Vagina (tissue), 2 donors: ENCODE measurements around the gene SETD5. TPM values are rescaled to one million over a fixed set of nuclear protein-coding genes. Genes with fewer than 3 reads are reported as not detected.

Experiments used
- DNase-seq, 2 donors: peaks; one replicate each; pipeline ENCODE4 v3.0.0-alpha.2; 2017; ENCODE audit errors: extremely low spot score in 2 of 2
- H3K27ac ChIP-seq: fragments of 200-600 bp; sonication (generic); one replicate; pipeline ENCODE4 v1.5.1; 2019
- H3K27me3 ChIP-seq: fragments of 200-600 bp; sonication (generic); one replicate; pipeline ENCODE4 v1.5.1; 2019
- H3K36me3 ChIP-seq, 2 donors: fragments of 200-600 bp; sonication (generic); one replicate each; pipeline ENCODE4 v1.5.1; 2017 to 2019
- H3K4me1 ChIP-seq: fragments of 200-600 bp; sonication (generic); one replicate; pipeline ENCODE4 v1.5.1; 2019
- H3K4me3 ChIP-seq, 2 donors: fragments of 200-600 bp; sonication (generic); 1 replicate in 1 of 2; 2 replicates in 1 of 2; pipeline ENCODE4 v1.5.1; 2016 to 2019
- H3K9me3 ChIP-seq: fragments of 200-600 bp; sonication (generic); one replicate; pipeline ENCODE4 v1.5.1; 2019
- POLR2A ChIP-seq, 2 donors: fragments of 450-650 bp; IDR thresholded peaks; one replicate each; pipeline ENCODE4 v1.6.1; 2017; ENCODE audit warnings: antibody characterized with exemption in 2 of 2, mild to moderate bottlenecking in 2 of 2, moderate library complexity in 2 of 2
- POLR2AphosphoS5 ChIP-seq, 2 donors: sonication (generic); formaldehyde crosslinking; IDR thresholded peaks; one replicate each; pipeline ENCODE4 v1.9.0; 2017; ENCODE audit warnings: antibody characterized with exemption in 2 of 2, mild to moderate bottlenecking in 2 of 2, low read depth in 1 of 2; ENCODE audit not compliant: insufficient read depth in 1 of 2
- intact Hi-C: fragments of 100-400 bp; cut with DNase I; formaldehyde crosslinking; loops from one replicate; pipeline ENCODE4 v1.15.1; 2023
- total RNA-seq: library from RNA; depleted of rRNA; stranded (reverse); fragments of >200 nt; gene quantifications from one replicate; pipeline ENCODE4 v1.2.3, GENCODE V29; 2016
- TF ChIP-seq, protein P1 (sequence below), 3 experiments: fragments of 450-650 bp in 2 of 3; fragments of 200-600 bp in 1 of 3; sonication (generic) in 1 of 3; IDR thresholded peaks; one replicate each; pipeline ENCODE4 v1.5.1; 2017 to 2019; ENCODE audit warnings: antibody characterized with exemption in 3 of 3, mild to moderate bottlenecking in 2 of 3, moderate library complexity in 2 of 3

Gene SETD5
- total RNA-seq, 1 donor from 2014 or later, result 110 TPM

DNA sequence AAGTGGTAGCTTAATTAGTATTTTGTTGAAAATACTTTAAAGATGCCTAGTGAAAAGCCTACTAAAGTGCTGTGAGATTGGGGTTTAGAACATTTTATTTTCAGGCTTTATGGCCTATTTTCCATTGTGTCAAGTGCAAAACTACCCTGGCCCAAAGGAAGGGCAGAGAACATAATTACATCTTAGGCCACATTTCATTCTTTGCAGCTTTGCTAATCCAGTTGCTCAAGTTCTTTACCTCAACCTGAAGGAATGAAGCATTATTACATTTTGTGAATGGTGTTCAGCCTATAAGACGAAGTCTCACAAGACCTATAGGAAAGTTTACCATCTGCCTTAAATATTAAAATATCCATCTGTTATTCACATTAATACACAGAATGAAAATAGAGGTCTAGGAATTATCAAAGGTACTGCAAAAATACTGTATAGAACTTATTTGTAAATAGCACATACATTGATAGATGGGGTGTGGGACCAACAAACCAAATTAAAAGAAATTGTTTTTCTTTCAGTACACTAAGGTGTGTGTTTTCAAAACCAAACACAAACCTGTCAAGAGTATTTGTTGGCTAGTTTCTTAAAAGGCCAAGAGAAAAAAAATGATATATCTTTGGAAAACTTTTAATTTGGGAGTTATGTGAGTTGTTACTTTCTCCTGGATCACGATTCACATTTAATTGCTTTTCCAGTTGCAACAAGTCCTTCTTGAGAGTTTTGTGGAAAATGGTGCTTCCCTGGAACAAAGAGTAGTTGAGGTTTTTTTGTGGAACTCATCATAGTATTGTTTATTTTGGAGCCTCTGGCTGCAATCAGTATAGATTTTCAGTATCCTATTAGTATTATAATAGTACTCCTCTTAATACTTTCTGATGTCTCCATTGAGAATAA lies 12.0 kb upstream of the SETD5 start:
- Histone ChIP-seq H3K27me3 (no peaks in the 10 kb centered on the region), H3K4me3 (no peak overlapping the region), H3K9me3 (no peaks in the 10 kb centered on the region), H3K27ac (no peak overlapping the region), H3K36me3 (peaks cover 3 to 82% of the 10 kb centered on the region in 2 donors), H3K4me1 (no peaks in the 10 kb centered on the region)
- intact Hi-C loops, result no loop called here
- no peak for DNase-seq
- no peak for TF ChIP-seq POLR2AphosphoS5 (IDR thresholded peaks at IDR 0.05; ENCODE audit: insufficient read depth in 1 of 2, low read depth in 1 of 2)
- TF ChIP-seq, protein P1, sequence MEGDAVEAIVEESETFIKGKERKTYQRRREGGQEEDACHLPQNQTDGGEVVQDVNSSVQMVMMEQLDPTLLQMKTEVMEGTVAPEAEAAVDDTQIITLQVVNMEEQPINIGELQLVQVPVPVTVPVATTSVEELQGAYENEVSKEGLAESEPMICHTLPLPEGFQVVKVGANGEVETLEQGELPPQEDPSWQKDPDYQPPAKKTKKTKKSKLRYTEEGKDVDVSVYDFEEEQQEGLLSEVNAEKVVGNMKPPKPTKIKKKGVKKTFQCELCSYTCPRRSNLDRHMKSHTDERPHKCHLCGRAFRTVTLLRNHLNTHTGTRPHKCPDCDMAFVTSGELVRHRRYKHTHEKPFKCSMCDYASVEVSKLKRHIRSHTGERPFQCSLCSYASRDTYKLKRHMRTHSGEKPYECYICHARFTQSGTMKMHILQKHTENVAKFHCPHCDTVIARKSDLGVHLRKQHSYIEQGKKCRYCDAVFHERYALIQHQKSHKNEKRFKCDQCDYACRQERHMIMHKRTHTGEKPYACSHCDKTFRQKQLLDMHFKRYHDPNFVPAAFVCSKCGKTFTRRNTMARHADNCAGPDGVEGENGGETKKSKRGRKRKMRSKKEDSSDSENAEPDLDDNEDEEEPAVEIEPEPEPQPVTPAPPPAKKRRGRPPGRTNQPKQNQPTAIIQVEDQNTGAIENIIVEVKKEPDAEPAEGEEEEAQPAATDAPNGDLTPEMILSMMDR (IDR thresholded peaks at IDR 0.05), result no peak
- no peak for TF ChIP-seq POLR2A (IDR thresholded peaks at IDR 0.05)

DNA sequence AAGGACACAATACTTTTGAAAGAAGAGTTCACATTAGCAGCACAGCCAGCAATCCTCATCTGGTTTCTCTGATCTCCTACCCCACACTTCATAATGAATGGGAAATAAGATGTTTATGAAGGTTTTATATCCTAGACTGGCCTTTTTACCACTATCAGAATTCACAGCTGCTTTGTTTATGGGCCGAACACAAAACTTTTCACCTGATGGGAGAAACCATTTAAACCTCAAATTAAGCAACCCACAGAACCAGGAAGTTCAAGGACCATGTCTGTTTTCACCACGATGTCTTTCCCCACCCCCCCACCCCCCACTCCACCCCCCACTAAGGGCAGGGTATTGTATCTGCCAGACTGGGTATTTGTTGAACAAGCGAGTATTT lies 11.3 kb upstream of the SETD5 start:
- no peaks in the 10 kb centered on the region for H3K9me3 ChIP-seq
- H3K36me3 ChIP-seq, result peaks cover 3 to 82% of the 10 kb centered on the region in 2 donors
- intact Hi-C loops, result no loop called here
- no peak for TF ChIP-seq POLR2A (IDR thresholded peaks at IDR 0.05)
- H3K27ac ChIP-seq, result no peak overlapping the region
- no peak overlapping the region for H3K4me3 ChIP-seq
- H3K4me1 ChIP-seq, result no peaks in the 10 kb centered on the region
- DNase-seq, result no peak
- no peaks in the 10 kb centered on the region for H3K27me3 ChIP-seq

DNA sequence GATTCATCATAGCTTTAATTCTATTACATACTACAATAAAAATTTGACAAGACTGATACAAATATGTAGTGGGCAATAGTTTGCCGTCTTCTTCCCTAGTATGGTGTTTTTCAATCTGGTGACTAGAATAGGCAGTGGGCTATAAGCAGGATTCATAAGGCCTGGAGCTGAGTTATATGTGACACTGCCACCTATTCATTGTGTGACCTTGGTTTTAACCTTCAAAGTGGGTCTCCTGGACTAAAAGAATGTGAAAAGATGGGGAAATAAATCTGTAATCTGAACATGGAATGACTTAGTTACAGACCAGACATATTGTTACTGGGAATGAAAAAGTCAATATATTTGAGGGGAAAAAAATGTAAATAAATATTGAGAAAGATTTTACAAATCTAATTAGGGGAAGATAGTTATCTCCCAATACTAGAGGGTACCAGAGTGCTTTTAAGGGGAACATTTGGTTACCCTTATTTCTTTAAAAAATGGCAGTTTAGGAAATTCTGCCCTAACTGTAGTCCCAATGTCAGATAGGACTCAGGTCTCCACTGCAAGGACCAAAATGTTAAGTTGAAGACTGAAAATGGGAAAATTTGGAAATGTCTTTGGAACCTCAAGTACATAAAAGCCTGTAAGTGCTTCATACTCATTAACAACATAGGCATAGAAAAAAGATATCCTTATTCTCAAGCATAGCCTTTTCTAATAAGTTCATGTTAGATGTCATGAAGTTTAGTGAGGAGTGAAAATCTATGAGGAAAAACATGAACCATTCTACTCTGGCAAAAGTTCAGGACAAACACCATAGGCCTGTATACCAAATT lies 10.7 kb upstream of the SETD5 start:
- H3K4me1 ChIP-seq, result peaks cover 2% of the 10 kb centered on the region
- intact Hi-C loops, result no loop called here

DNA sequence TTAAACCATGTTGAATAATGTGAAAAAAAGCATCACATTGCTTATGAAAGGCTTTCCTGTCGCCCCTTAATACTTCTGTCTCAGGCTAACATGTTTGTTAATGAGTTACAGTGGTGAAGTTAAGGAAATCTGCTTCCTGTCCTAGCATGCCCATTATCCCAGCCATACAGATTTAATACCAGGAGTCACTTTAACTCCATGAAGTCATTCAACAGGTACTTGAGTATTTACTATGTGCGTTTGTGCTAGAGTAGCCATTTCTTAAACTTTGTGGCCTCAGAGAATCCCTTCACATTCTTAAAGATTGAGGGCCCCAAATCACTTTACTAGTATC lies 10.1 kb upstream of the SETD5 start:
- DNase-seq, result no peak
- H3K9me3 ChIP-seq, result no peaks in the 10 kb centered on the region
- TF ChIP-seq POLR2A (IDR thresholded peaks at IDR 0.05) (no peak), POLR2AphosphoS5 (IDR thresholded peaks at IDR 0.05; ENCODE audit: insufficient read depth in 1 of 2, low read depth in 1 of 2) (no peak)
- TF ChIP-seq, protein P1 (IDR thresholded peaks at IDR 0.05), result no peak
- H3K27ac ChIP-seq, result no peak overlapping the region
- intact Hi-C loops, result no loop called here
- H3K36me3 ChIP-seq, result peaks cover 3 to 79% of the 10 kb centered on the region in 2 donors
- no peak overlapping the region for H3K4me3 ChIP-seq
- peaks cover 8% of the 10 kb centered on the region for H3K4me1 ChIP-seq
- H3K27me3 ChIP-seq, result no peaks in the 10 kb centered on the region

More for the DNA sequence above, 10.7 kb upstream of the SETD5 start:
- Histone ChIP-seq H3K9me3 (no peaks in the 10 kb centered on the region), H3K27me3 (no peaks in the 10 kb centered on the region), H3K4me3 (no peak overlapping the region), H3K36me3 (peaks cover 3 to 79% of the 10 kb centered on the region in 2 donors), H3K27ac (no peak overlapping the region)
- TF ChIP-seq, protein P1 (IDR thresholded peaks at IDR 0.05), result no peak
- TF ChIP-seq POLR2A (IDR thresholded peaks at IDR 0.05) (no peak), POLR2AphosphoS5 (IDR thresholded peaks at IDR 0.05; ENCODE audit: insufficient read depth in 1 of 2, low read depth in 1 of 2) (no peak)
- DNase-seq, result no peak

DNA sequence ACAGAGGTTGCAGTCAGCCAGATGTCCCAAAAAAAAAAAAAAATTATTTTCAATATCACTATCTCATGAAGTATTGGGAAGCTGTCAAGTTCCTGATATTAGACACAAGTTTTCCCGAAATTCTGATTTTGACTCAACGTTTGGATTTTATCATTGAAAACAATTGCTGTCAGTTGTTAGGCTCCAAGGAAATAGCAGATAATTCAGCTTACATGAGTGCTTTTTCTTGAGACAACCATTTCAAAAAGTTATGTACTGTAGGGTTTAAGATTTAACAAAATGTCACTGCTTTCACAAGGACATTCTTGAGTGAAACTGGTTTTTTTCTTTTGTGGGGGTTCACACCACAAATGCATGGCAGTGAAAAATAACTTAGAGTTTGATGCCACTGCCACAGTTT lies 9.3 kb upstream of the SETD5 start:
- H3K4me1 ChIP-seq, result peaks cover 17% of the 10 kb centered on the region
- H3K9me3 ChIP-seq, result no peaks in the 10 kb centered on the region
- no peaks in the 10 kb centered on the region for H3K27me3 ChIP-seq
- H3K27ac ChIP-seq, result no peak overlapping the region
- TF ChIP-seq POLR2AphosphoS5 (IDR thresholded peaks at IDR 0.05; ENCODE audit: insufficient read depth in 1 of 2, low read depth in 1 of 2), result no peak
- peaks cover 3 to 72% of the 10 kb centered on the region in 2 donors for H3K36me3 ChIP-seq
- no peak overlapping the region for H3K4me3 ChIP-seq
- DNase-seq, result no peak
- intact Hi-C loops, result no loop called here
